Lower leg skin (tissue), 3 donors: ENCODE data around the gene VSIG10L.

Experiments used
- POLR2A ChIP-seq, 2 donors: fragments of 450-650 bp; IDR thresholded peaks; one replicate each; pipeline ENCODE4 v1.6.1; 2016 to 2017; ENCODE audit warnings: antibody characterized with exemption in 2 of 2, mild to moderate bottlenecking in 1 of 2, moderate library complexity in 1 of 2
- TF ChIP-seq, protein P1 (sequence below), 3 donors: fragments of 450-650 bp; IDR thresholded peaks; one replicate each; pipeline ENCODE4 v1.5.1; 2016; ENCODE audit warnings: antibody characterized with exemption in 3 of 3, mild to moderate bottlenecking in 3 of 3, moderate library complexity in 2 of 3

DNA sequence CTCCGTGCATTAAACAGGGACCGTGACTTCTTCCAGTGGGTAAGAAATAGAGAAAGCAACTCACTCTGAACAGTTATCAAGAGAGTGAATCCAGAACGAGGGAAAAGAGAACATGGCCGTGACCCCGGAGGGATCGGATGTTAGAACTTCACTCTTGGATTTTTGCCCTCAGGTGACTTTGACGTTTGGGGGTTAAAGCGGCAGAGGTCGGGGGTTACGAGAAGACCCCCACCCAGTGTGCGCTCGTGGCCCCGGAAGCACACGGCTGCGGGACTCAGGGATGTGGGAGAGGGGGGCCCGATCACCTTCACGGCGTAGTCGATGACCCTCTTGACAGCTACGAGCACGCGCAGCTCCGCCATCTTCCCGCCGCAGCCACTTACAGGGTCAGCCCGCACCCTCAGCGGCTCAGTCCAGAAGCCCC lies 24.0 kb upstream of the VSIG10L start, which contains the start of gene ETFB:
- TF ChIP-seq, protein P1, sequence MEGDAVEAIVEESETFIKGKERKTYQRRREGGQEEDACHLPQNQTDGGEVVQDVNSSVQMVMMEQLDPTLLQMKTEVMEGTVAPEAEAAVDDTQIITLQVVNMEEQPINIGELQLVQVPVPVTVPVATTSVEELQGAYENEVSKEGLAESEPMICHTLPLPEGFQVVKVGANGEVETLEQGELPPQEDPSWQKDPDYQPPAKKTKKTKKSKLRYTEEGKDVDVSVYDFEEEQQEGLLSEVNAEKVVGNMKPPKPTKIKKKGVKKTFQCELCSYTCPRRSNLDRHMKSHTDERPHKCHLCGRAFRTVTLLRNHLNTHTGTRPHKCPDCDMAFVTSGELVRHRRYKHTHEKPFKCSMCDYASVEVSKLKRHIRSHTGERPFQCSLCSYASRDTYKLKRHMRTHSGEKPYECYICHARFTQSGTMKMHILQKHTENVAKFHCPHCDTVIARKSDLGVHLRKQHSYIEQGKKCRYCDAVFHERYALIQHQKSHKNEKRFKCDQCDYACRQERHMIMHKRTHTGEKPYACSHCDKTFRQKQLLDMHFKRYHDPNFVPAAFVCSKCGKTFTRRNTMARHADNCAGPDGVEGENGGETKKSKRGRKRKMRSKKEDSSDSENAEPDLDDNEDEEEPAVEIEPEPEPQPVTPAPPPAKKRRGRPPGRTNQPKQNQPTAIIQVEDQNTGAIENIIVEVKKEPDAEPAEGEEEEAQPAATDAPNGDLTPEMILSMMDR (IDR thresholded peaks at IDR 0.05): no peak
- no peak for TF ChIP-seq POLR2A (IDR thresholded peaks at IDR 0.05)
